GM12892 (cell line): ENCODE measurements around the gene VAV3.

Experiments
- POLR2A ChIP-seq: IDR thresholded peaks from 2 replicates; pipeline ENCODE4 v1.6.1; 2011; ENCODE audit warnings: low read depth, low read length, control low read depth
- POLR2AphosphoS5 ChIP-seq: IDR thresholded peaks from 2 replicates; pipeline ENCODE4 v1.6.1; 2011; ENCODE audit warnings: low read depth, low read length, control low read depth
- TAF1 ChIP-seq: IDR thresholded peaks from 2 replicates; pipeline ENCODE4 v1.6.1; 2011; ENCODE audit warnings: low read depth, mild to moderate bottlenecking, control low read depth, low read length, borderline replicate concordance

GRCh38 chr1:107653005-107653404 lies 312.0 kb downstream of the VAV3 start:
- no peak for TF ChIP-seq POLR2A
- no peak for TF ChIP-seq TAF1
- TF ChIP-seq POLR2AphosphoS5: no peak
